ENCODE results near the gene F12. TPM values are rescaled to one million over a fixed set of nuclear protein-coding genes. Genes with fewer than 3 reads are reported as not detected.
"Not testable (repeated sequence)": the region's sequence is repeated elsewhere in the genome, so short reads cannot be mapped to it uniquely, and the experiment has no call there.

The F12 gene
- total and polyA plus RNA-seq, 4 experiments from 2014 or later: 2.0 to 2.4 TPM; not detected in 2

- peaks cover 17 to 40% (median 23%) of the 10 kb centered on the region in 4 donors for H3K4me1 Mint-ChIP-seq
- H3K27me3 ChIP-seq (ENCODE audit: insufficient read depth, low read length); DNase-seq; intact Hi-C loops (cut with micrococcal nuclease); H3K9me3 ChIP-seq (ENCODE audit: control insufficient read depth in 1 of 2, low read length in 2 of 2); H3K27ac Mint-ChIP-seq; H3K27ac ChIP-seq (ENCODE audit: low read depth, low read length); H3K4me3 ChIP-seq (ENCODE audit: low read length in 2 of 2); H3K27me3 Mint-ChIP-seq; H3K36me3 Mint-ChIP-seq; H3K9me3 Mint-ChIP-seq; H3K4me3 Mint-ChIP-seq; H3K36me3 ChIP-seq (ENCODE audit: insufficient read depth, low read length): not testable (repeated sequence)
- CTCF ChIA-PET (ENCODE audit: partially characterized antibody): interaction anchor here (1.5 to 16.6 kb wide), 3 partner anchors 11 to 32 kb away, joined by 5 to 821 read pairs (median 81); partner anchors contain the start of genes PFN3 and PRR7
- H3K4me1 ChIP-seq (ENCODE audit: insufficient read depth, low read length): peaks cover 32% of the 10 kb centered on the region
- POLR2A ChIA-PET (ENCODE audit: partially characterized antibody): interaction anchor here (1.2 to 9.4 kb wide), 4 partner anchors 9 to 38 kb away, joined by 5 to 141 read pairs (median 57); partner anchors contain the start of genes GRK6 and PRR7
Measured at GRCh38 chr5:177417081-177417480, 7.7 kb upstream of the F12 start.

- Histone ChIP-seq H3K27ac (ENCODE audit: low read depth, low read length) (no peak overlapping the region), H3K9me3 (ENCODE audit: control insufficient read depth in 1 of 2, low read length in 2 of 2) (no peaks in the 10 kb centered on the region), H3K4me1 (ENCODE audit: insufficient read depth, low read length) (peaks cover 36% of the 10 kb centered on the region), H3K4me3 (ENCODE audit: low read length in 2 of 2) (no peak overlapping the region), H3K36me3 (ENCODE audit: insufficient read depth, low read length) (no peaks in the 10 kb centered on the region), H3K27me3 (ENCODE audit: insufficient read depth, low read length) (no peaks in the 10 kb centered on the region)
- Mint-ChIP-seq H3K36me3 (no peaks in the 10 kb centered on the region), H3K27me3 (no peaks in the 10 kb centered on the region), H3K27ac (peak overlapping the region in 1 of 7 donors; percentile 18), H3K9me3 (no peaks in the 10 kb centered on the region), H3K4me3 (no peak overlapping the region), H3K4me1 (peaks cover 20 to 49% (median 32%) of the 10 kb centered on the region in 4 donors)
- intact Hi-C loops (cut with micrococcal nuclease): no loop called here
- DNase-seq: no peak
- ChIA-PET CTCF (ENCODE audit: partially characterized antibody) (interaction anchor here (0.7 to 16.6 kb wide), 8 partner anchors 10 to 343 kb away, joined by 3 to 821 read pairs (median 6); partner anchors contain the start of genes PFN3 and PRR7), POLR2A (ENCODE audit: partially characterized antibody) (interaction anchor here (1.4 to 9.4 kb wide), 5 partner anchors 10 to 41 kb away, joined by 3 to 141 read pairs (median 11); partner anchors contain the start of genes GRK6 and PRR7)
Measured at GRCh38 chr5:177414481-177414880, 5.1 kb upstream of the F12 start.

DNA sequence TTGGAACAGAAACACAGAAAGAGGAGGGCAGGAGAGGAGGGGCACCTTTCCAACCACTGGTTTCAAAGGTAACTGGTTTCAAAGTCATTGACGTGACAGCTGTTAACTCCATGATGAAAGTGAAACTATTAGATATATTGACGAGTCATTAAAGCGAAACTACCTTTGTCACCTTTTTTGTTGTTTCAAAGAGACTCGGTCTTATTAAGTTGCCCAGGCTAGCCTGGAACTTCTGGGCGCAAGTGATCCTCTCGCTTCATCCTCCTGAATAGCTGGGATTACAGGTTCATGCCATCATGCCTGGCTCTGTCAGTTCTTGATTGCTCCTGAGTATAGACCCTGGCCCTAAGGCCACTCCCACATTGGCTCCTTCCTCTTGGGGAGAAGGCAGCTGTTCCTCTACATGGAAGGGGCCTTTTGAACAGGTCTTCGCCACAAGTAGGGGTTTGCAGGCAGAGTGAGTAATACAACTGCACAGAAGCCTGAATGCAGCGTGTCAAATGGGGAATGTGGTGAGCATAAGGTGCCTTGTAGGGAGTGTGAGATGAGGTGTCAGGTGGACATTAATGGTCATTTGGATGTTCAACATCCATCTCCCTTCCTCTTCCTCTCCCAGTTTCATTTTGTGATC is 3.4 kb upstream of the F12 start:
- peak overlapping the region; percentile 83 to 94 (median 86) for H3K27ac Mint-ChIP-seq
- no peaks in the 10 kb centered on the region for H3K36me3 Mint-ChIP-seq
- Histone ChIP-seq H3K9me3 (ENCODE audit: control insufficient read depth in 1 of 2, low read length in 2 of 2) (no peaks in the 10 kb centered on the region), H3K27me3 (ENCODE audit: insufficient read depth, low read length) (no peaks in the 10 kb centered on the region), H3K4me1 (ENCODE audit: insufficient read depth, low read length) (peaks cover 36% of the 10 kb centered on the region), H3K27ac (ENCODE audit: low read depth, low read length) (peak overlapping the region; percentile 47), H3K4me3 (ENCODE audit: low read length in 2 of 2) (peak overlapping the region; percentile 6 to 37), H3K36me3 (ENCODE audit: insufficient read depth, low read length) (no peaks in the 10 kb centered on the region)
- no peaks in the 10 kb centered on the region for H3K27me3 Mint-ChIP-seq
- H3K4me3 Mint-ChIP-seq: peak overlapping the region; percentile 76 to 84 (median 79)
- POLR2A ChIA-PET (ENCODE audit: partially characterized antibody): interaction anchor here (0.9 to 9.4 kb wide), 7 partner anchors 9 to 54 kb away, joined by 4 to 141 read pairs (median 8); partner anchors contain the start of genes GRK6 and PRR7
- DNase-seq: peak in 4 of 5 donors; percentile 59 to 74 (median 65)
- no peaks in the 10 kb centered on the region for H3K9me3 Mint-ChIP-seq
- CTCF ChIA-PET (ENCODE audit: partially characterized antibody): interaction anchor here (1.2 to 16.6 kb wide), 4 partner anchors 9 to 104 kb away, joined by 4 to 821 read pairs (median 7); partner anchors contain the start of gene PRR7
- H3K4me1 Mint-ChIP-seq: peaks cover 20 to 49% (median 32%) of the 10 kb centered on the region in 4 donors
- intact Hi-C loops (cut with micrococcal nuclease): loop anchor here (1.0 kb wide), 1 partner anchor 14 kb away; the partner anchor contains the start of gene GRK6

DNA sequence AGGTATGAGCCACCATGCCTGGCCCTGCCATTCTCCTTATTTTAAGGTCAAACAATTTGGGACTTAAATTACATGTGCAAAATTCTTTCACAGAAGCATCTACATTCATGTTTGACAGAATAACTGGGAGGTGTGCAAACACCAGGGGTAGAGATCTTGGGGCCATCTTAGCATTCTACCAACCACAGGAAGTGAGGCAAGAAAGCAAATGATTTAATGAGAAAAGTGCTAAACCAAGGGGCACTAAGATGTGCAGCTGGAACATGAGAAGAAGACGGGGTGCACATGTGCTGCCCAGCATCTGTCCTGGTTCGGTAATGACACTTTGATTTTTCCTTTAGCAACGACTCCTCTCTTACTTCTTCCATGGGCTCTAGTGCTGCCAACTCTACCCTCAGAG is 1.2 kb upstream of the F12 start:
- Histone ChIP-seq H3K27me3 (ENCODE audit: insufficient read depth, low read length) (no peaks in the 10 kb centered on the region), H3K4me3 (ENCODE audit: low read length in 2 of 2) (no peak overlapping the region), H3K27ac (ENCODE audit: low read depth, low read length) (no peak overlapping the region), H3K36me3 (ENCODE audit: insufficient read depth, low read length) (no peaks in the 10 kb centered on the region), H3K9me3 (ENCODE audit: control insufficient read depth in 1 of 2, low read length in 2 of 2) (no peaks in the 10 kb centered on the region), H3K4me1 (ENCODE audit: insufficient read depth, low read length) (peaks cover 33% of the 10 kb centered on the region)
- H3K27me3 Mint-ChIP-seq: no peaks in the 10 kb centered on the region
- H3K36me3 Mint-ChIP-seq: no peaks in the 10 kb centered on the region
- H3K27ac Mint-ChIP-seq: peak overlapping the region in 2 of 7 donors; percentile 40 to 60
- CTCF ChIA-PET (ENCODE audit: partially characterized antibody): interaction anchor here (0.6 to 16.6 kb wide), 5 partner anchors 8 to 91 kb away, joined by 3 to 821 read pairs (median 3); partner anchors contain the start of genes GRK6, PFN3 and PRR7
- H3K4me1 Mint-ChIP-seq: peaks cover 14 to 43% (median 27%) of the 10 kb centered on the region in 4 donors
- intact Hi-C loops (cut with micrococcal nuclease): no loop called here
- no peaks in the 10 kb centered on the region for H3K9me3 Mint-ChIP-seq
- DNase-seq: no peak
- POLR2A ChIA-PET (ENCODE audit: partially characterized antibody): interaction anchor here (1.3 to 9.4 kb wide), 4 partner anchors 15 to 44 kb away, joined by 5 to 141 read pairs (median 66); partner anchors contain the start of genes GRK6 and PRR7
- peak overlapping the region in 1 of 8 donors; percentile 4 for H3K4me3 Mint-ChIP-seq

DNA sequence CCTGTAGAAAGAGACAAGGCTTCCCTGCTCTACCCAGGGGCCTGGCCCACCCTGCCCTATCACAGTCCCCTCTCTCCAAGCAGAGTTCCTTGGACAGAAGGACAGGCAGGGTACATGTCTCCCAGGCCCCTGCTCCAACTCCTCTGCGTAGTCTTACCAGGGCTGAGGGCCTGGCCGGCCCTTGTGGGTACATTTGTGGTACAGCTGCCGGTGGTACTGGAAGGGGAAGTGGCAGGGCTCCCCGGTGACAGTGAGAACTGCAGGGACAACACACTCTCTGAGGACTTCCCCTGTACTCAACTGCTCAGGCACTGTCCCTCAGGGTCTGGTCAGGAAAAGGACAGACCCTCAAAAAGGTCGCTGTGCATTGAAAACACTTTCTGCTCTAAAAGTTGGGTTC is 3.6 kb downstream of the F12 start:
- POLR2A ChIA-PET (ENCODE audit: partially characterized antibody): interaction anchor here (2.2 to 7.1 kb wide), 5 partner anchors 16 to 43 kb away, joined by 6 to 555 read pairs (median 138); partner anchors contain the start of genes GRK6, PRR7 and SLC34A1
- H3K4me3 Mint-ChIP-seq: no peak overlapping the region
- H3K27me3 Mint-ChIP-seq: no peaks in the 10 kb centered on the region
- H3K4me1 Mint-ChIP-seq: peaks cover 10 to 42% (median 27%) of the 10 kb centered on the region in 4 donors
- no peak overlapping the region for H3K4me3 ChIP-seq (ENCODE audit: low read length in 2 of 2)
- H3K27ac Mint-ChIP-seq: peak overlapping the region in 1 of 7 donors; percentile 19
- H3K36me3 ChIP-seq (ENCODE audit: insufficient read depth, low read length): no peaks in the 10 kb centered on the region
- H3K36me3 Mint-ChIP-seq: no peaks in the 10 kb centered on the region
- no peak overlapping the region for H3K27ac ChIP-seq (ENCODE audit: low read depth, low read length)
- peaks cover 39% of the 10 kb centered on the region for H3K4me1 ChIP-seq (ENCODE audit: insufficient read depth, low read length)
- no peaks in the 10 kb centered on the region for H3K9me3 Mint-ChIP-seq
- intact Hi-C loops (cut with micrococcal nuclease): no loop called here
- H3K9me3 ChIP-seq (ENCODE audit: control insufficient read depth in 1 of 2, low read length in 2 of 2): no peaks in the 10 kb centered on the region
- CTCF ChIA-PET (ENCODE audit: partially characterized antibody): interaction anchor here (1.6 to 16.6 kb wide), 10 partner anchors 11 to 292 kb away, joined by 4 to 821 read pairs (median 60); partner anchors contain the start of genes GRK6, LMAN2, PDLIM7 and PRR7
- no peaks in the 10 kb centered on the region for H3K27me3 ChIP-seq (ENCODE audit: insufficient read depth, low read length)
- DNase-seq: no peak

DNA sequence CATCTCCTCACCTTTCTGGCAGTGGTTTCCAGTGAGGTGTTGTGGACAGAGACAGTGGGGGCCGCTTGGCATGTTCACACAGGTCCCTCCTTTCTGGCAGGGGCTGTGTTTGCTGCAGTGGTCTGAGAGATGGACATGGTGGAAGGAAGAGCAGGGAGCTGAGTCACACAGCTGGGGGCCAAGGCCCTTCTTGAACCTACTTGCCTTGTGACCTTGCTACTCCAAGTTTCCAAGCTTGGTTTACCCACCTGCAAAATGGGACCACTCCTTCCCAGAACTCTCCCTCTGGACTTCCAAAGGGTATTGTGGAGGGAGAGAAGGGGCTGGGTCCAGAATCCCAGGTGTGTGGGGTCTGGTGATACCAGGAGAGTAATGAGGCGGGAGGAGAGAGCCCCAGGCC is 4.1 kb downstream of the F12 start:
- Mint-ChIP-seq H3K9me3 (no peaks in the 10 kb centered on the region), H3K36me3 (no peaks in the 10 kb centered on the region), H3K4me3 (peak overlapping the region in 1 of 8 donors; percentile 52), H3K27me3 (no peaks in the 10 kb centered on the region), H3K27ac (peak overlapping the region in 4 of 7 donors; percentile 30 to 84 (median 61)), H3K4me1 (peaks cover 6 to 37% (median 23%) of the 10 kb centered on the region in 4 donors)
- H3K27ac ChIP-seq (ENCODE audit: low read depth, low read length): no peak overlapping the region
- DNase-seq: no peak
- ChIA-PET CTCF (ENCODE audit: partially characterized antibody) (interaction anchor here (1.0 to 16.6 kb wide), 16 partner anchors 12 to 292 kb away, joined by 3 to 821 read pairs (median 32); partner anchors contain the start of genes GRK6, LMAN2, MXD3 and PDLIM7), POLR2A (ENCODE audit: partially characterized antibody) (interaction anchor here (1.1 to 7.1 kb wide), 9 partner anchors 9 to 92 kb away, joined by 4 to 555 read pairs (median 19); partner anchors contain the start of genes GRK6, PDLIM7, PRR7 and SLC34A1)
- H3K27me3 ChIP-seq (ENCODE audit: insufficient read depth, low read length): no peaks in the 10 kb centered on the region
- no peaks in the 10 kb centered on the region for H3K9me3 ChIP-seq (ENCODE audit: control insufficient read depth in 1 of 2, low read length in 2 of 2)
- peaks cover 39% of the 10 kb centered on the region for H3K4me1 ChIP-seq (ENCODE audit: insufficient read depth, low read length)
- H3K36me3 ChIP-seq (ENCODE audit: insufficient read depth, low read length): no peaks in the 10 kb centered on the region
- H3K4me3 ChIP-seq (ENCODE audit: low read length in 2 of 2): no peak overlapping the region
- intact Hi-C loops (cut with micrococcal nuclease): no loop called here

Data from CD4-positive, alpha-beta memory T cell (primary cell).